ENCODE results near the gene IFT43. TPM values are rescaled to one million over a fixed set of nuclear protein-coding genes. Genes with fewer than 3 reads are reported as not detected.

IFT43 gene
- total RNA-seq, 1 experiment from 2014 or later: 98.8 TPM

DNA sequence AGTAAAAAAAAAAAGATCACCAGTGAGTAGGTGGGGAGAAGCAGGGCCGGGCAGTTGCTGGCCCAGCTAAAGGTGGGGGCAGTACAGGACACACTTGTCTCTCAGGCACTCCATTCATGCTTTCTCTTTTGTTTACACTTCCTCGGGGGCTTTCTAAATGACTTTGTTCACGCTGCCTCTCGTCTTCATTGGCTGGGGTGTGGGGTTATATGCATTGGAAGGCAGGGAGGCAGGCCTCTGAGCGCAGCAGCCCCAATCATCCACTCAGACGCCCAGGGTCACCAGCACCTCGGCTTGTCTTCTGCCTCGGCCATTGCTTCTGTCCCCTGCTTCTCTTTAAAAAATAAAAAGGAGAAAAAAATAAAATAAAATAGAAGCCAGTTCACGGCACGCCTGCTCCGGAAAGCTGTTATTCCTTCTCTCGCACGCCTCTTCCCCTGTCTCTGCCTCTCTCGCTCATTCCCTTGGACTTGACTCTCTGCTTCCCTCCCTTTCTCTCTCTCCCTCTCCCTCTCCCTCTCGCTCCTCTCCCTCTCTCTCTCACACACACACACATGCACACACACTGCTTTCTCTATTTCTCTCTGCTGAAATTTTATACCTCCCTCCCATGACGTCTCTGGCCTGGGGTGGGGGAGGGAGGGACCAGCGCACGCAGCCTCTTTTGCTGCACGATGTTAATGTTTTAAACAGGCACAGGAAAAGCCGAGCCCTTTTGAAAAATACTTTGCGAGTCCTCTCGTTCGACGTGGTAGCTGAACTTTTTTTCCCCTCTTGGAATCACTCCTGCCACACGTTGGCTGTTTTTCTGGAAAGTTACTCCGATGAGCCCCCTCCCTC lies 3.9 kb upstream of the IFT43 start, which contains the start of gene TGFB3:
TSS of gene TGFB3 (minus strand) at position 570 of the 840 bp plus-strand sequence. CDS start 1,102 bp downstream, outside the sequence.
- Histone ChIP-seq H3K27ac (no peak within 1 kb of the TSS), H3K9me3 (ENCODE audit: insufficient read depth, low read depth) (no peaks in the 10 kb centered on the region), H4K20me1 (ENCODE audit: insufficient read depth) (no peaks in the 10 kb centered on the region; the same call in 1 of the 2 replicates), H2AFZ (peak within 1 kb of the TSS; percentile 94), H3K4me3 (peak within 1 kb of the TSS; percentile 85), H3K4me1 (replicated peaks; ENCODE audit: insufficient read depth) (peaks cover 37% of the 10 kb centered on the region), H3K36me3 (ENCODE audit: low read depth) (no peaks in the 10 kb centered on the region), H3K27me3 (ENCODE audit: insufficient read depth, low read depth) (no peaks in the 10 kb centered on the region), H3K4me2 (peak within 1 kb of the TSS; percentile 87), H3K9me2 (ENCODE audit: insufficient read depth) (no peaks in the 10 kb centered on the region), H3K79me2 (ENCODE audit: low read depth) (peaks cover 9% of the 10 kb centered on the region), H3F3A (ENCODE audit: insufficient read depth, low read depth) (peaks cover 12% of the 10 kb centered on the region)
- TF ChIP-seq EZH2 (IDR thresholded peaks at IDR 0.05; ENCODE audit: low read depth): no peak
- TF ChIP-seq, protein P1, sequence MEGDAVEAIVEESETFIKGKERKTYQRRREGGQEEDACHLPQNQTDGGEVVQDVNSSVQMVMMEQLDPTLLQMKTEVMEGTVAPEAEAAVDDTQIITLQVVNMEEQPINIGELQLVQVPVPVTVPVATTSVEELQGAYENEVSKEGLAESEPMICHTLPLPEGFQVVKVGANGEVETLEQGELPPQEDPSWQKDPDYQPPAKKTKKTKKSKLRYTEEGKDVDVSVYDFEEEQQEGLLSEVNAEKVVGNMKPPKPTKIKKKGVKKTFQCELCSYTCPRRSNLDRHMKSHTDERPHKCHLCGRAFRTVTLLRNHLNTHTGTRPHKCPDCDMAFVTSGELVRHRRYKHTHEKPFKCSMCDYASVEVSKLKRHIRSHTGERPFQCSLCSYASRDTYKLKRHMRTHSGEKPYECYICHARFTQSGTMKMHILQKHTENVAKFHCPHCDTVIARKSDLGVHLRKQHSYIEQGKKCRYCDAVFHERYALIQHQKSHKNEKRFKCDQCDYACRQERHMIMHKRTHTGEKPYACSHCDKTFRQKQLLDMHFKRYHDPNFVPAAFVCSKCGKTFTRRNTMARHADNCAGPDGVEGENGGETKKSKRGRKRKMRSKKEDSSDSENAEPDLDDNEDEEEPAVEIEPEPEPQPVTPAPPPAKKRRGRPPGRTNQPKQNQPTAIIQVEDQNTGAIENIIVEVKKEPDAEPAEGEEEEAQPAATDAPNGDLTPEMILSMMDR (conservative IDR thresholded peaks at IDR 0.05): no peak
- DNase-seq: peak; percentile 72 to 77
- intact Hi-C loops (cut with micrococcal nuclease; ENCODE audit: unreplicated experiment): loop anchor here (1.0 to 5.0 kb wide), 7 partner anchors 75 to 674 kb away; partner anchors contain the start of genes ERG28 and TTLL5
- ChIA-PET CTCF (interaction anchor here (0.6 to 3.3 kb wide), 16 partner anchors 70 to 510 kb away, joined by 3 to 82 read pairs (median 6); partner anchors contain the start of gene FLVCR2), POLR2A (ENCODE audit: unreplicated experiment) (interaction anchor here (0.6 to 0.7 kb wide), 3 partner anchors 272 to 446 kb away, joined by 5 to 10 read pairs (median 9); no protein-coding TSS in a partner anchor)
- BruUV-seq (replicated peaks): TSS peak; percentile 77

DNA sequence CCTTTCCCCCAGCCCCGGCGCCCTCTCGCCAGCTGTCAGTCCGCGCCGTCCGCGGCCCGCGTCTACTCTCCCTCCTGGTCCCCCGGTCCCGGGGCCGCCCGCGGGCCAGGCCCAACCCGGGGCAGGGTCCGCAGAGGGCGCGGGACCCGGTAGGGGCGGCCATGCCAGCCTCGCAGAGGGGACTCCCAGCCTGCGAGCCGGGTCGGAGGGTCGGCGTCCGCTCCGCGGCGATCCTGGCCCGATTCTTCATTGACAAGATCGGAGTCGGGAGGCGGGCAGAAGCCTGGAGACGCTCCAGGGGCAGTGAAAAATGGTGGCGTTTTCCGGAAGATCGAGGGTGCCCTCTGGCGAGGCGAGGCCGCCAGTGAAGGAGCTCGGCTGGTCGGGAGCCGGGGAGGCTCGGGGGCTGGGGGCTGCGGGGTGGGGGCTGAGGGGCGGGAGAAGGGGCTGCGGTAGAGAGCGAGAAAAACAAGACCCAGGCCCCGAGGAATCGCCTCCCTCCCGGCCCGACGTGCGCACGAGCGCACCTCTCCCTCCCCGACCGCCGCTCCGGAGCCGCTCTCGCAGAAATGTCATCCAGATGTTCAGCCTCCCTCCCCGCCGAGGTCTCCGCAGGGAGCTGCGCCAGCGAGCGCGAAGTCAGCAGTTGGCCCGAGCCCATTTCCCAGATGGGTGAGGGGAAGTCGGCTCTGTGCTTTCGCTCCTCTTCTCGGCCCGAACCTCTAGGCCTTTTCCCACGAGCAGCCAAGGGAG lies 3.1 kb upstream of the IFT43 start:
- CTCF ChIA-PET: interaction anchor here (0.6 to 3.2 kb wide), 43 partner anchors 9 to 1704 kb away, joined by 3 to 82 read pairs (median 5); partner anchors contain the start of genes ERG28, FLVCR2 and TTLL5
- Histone ChIP-seq H3K9me3 (ENCODE audit: insufficient read depth, low read depth) (no peaks in the 10 kb centered on the region), H3K4me3 (peak overlapping the region; percentile 85), H3K9me2 (ENCODE audit: insufficient read depth) (no peaks in the 10 kb centered on the region), H3K79me2 (ENCODE audit: low read depth) (peaks cover 16% of the 10 kb centered on the region), H3K36me3 (ENCODE audit: low read depth) (no peaks in the 10 kb centered on the region), H4K20me1 (ENCODE audit: insufficient read depth) (no peaks in the 10 kb centered on the region; the same call in 1 of the 2 replicates), H3K27me3 (ENCODE audit: insufficient read depth, low read depth) (no peaks in the 10 kb centered on the region), H3K4me1 (replicated peaks; ENCODE audit: insufficient read depth) (peaks cover 37% of the 10 kb centered on the region), H3K27ac (no peak overlapping the region), H2AFZ (peak overlapping the region; percentile 94), H3F3A (ENCODE audit: insufficient read depth, low read depth) (peaks cover 5% of the 10 kb centered on the region), H3K4me2 (peak overlapping the region; percentile 87)
- BruUV-seq (replicated peaks): no TSS peak
- intact Hi-C loops (cut with micrococcal nuclease; ENCODE audit: unreplicated experiment): loop anchor here (1.0 to 5.0 kb wide), 7 partner anchors 76 to 675 kb away; partner anchors contain the start of genes ERG28 and TTLL5
- peak; percentile 71 to 96 for DNase-seq
- POLR2A ChIA-PET (ENCODE audit: unreplicated experiment): interaction anchor here (0.5 to 0.7 kb wide), 8 partner anchors 12 to 677 kb away, joined by 3 to 22 read pairs (median 8); partner anchors contain the start of gene FLVCR2
- no peak for TF ChIP-seq EZH2 (IDR thresholded peaks at IDR 0.05; ENCODE audit: low read depth)
- TF ChIP-seq, protein P1 (conservative IDR thresholded peaks at IDR 0.05): peak; percentile 79

DNA sequence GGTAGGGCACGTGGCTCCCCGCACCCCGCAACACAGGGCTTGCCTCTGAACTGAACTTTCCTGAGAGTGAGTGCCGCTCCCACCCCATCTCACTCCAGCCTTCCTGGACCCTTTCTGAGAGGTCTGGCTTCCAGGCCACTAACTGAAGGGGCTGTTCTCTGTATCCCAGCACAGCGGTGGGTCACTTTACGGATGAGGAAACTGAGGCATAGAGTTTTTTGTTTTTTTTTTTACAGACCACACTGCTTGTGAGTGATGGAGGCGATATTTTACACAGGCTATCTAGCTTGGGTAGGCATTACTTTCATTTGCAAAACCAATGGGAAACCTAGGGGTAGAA lies 2.6 kb upstream of the IFT43 start:
- intact Hi-C loops (cut with micrococcal nuclease; ENCODE audit: unreplicated experiment): loop anchor here (2.0 to 5.0 kb wide), 2 partner anchors 321 to 530 kb away; partner anchors contain the start of genes ERG28 and TTLL5
- BruUV-seq (replicated peaks): no TSS peak

More for the DNA sequence above, 2.6 kb upstream of the IFT43 start:
- DNase-seq: no peak
- CTCF ChIA-PET: interaction anchor here (0.6 to 3.2 kb wide), 42 partner anchors 10 to 1704 kb away, joined by 3 to 82 read pairs (median 6); partner anchors contain the start of genes ERG28, FLVCR2 and TTLL5
- Histone ChIP-seq H3K27ac (no peak overlapping the region), H3F3A (ENCODE audit: insufficient read depth, low read depth) (no peaks in the 10 kb centered on the region; the same call in 1 of the 2 replicates), H3K36me3 (ENCODE audit: low read depth) (no peaks in the 10 kb centered on the region), H3K4me3 (peak overlapping the region; percentile 85; the same call in 1 of the 2 replicates), H4K20me1 (ENCODE audit: insufficient read depth) (no peaks in the 10 kb centered on the region), H3K79me2 (ENCODE audit: low read depth) (peaks cover 17% of the 10 kb centered on the region), H2AFZ (no peak overlapping the region), H3K9me2 (ENCODE audit: insufficient read depth) (no peaks in the 10 kb centered on the region), H3K4me1 (replicated peaks; ENCODE audit: insufficient read depth) (peaks cover 32% of the 10 kb centered on the region), H3K27me3 (ENCODE audit: insufficient read depth, low read depth) (no peaks in the 10 kb centered on the region), H3K4me2 (peak overlapping the region; percentile 87), H3K9me3 (ENCODE audit: insufficient read depth, low read depth) (no peaks in the 10 kb centered on the region)
- POLR2A ChIA-PET (ENCODE audit: unreplicated experiment): interaction anchor here (0.5 to 0.7 kb wide), 5 partner anchors 13 to 677 kb away, joined by 3 to 22 read pairs (median 8); partner anchors contain the start of gene FLVCR2
- TF ChIP-seq, protein P1 (conservative IDR thresholded peaks at IDR 0.05): no peak
- TF ChIP-seq EZH2 (IDR thresholded peaks at IDR 0.05; ENCODE audit: low read depth): no peak

Measured in PC-9 (cell line).